ENCODE results near the gene FMO3. TPM values are rescaled to one million over a fixed set of nuclear protein-coding genes. Genes with fewer than 3 reads are reported as not detected.

The FMO3 gene
- polyA plus RNA-seq, 1 donor from 2014 or later = not detected

DNA sequence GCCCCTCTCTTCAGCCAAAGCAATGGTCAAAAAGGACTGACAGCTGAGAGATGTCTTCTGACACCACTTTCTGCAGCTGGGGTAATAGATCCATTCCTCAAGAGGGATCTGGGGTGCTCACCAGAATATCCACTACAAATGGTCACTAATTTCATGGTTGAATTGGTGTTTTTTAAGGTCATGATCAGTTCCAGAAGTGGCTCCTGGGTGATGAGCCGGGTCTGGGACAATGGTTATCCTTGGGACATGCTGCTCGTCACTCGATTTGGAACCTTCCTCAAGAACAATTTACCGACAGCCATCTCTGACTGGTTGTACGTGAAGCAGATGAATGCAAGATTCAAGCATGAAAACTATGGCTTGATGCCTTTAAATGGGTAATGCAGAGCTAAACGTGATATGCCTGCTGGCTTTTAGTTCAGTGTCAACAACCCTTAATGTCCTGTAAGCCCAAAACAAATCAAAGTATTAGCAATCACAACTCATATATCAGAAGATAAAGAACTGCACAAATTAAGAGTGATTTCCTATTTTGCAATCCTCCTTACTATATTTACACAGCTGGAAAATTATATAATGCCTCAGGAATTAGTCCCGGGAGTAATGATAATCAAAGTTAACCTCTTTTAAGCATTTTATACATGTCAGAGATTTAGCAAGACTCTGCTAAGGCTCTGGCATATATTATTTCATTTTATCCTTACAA, 20.1 kb downstream of the FMO3 start (continued):
- TF ChIP-seq, protein P1, sequence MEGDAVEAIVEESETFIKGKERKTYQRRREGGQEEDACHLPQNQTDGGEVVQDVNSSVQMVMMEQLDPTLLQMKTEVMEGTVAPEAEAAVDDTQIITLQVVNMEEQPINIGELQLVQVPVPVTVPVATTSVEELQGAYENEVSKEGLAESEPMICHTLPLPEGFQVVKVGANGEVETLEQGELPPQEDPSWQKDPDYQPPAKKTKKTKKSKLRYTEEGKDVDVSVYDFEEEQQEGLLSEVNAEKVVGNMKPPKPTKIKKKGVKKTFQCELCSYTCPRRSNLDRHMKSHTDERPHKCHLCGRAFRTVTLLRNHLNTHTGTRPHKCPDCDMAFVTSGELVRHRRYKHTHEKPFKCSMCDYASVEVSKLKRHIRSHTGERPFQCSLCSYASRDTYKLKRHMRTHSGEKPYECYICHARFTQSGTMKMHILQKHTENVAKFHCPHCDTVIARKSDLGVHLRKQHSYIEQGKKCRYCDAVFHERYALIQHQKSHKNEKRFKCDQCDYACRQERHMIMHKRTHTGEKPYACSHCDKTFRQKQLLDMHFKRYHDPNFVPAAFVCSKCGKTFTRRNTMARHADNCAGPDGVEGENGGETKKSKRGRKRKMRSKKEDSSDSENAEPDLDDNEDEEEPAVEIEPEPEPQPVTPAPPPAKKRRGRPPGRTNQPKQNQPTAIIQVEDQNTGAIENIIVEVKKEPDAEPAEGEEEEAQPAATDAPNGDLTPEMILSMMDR (IDR thresholded peaks at IDR 0.05; ENCODE audit: poor library complexity, severe bottlenecking) = no peak

DNA sequence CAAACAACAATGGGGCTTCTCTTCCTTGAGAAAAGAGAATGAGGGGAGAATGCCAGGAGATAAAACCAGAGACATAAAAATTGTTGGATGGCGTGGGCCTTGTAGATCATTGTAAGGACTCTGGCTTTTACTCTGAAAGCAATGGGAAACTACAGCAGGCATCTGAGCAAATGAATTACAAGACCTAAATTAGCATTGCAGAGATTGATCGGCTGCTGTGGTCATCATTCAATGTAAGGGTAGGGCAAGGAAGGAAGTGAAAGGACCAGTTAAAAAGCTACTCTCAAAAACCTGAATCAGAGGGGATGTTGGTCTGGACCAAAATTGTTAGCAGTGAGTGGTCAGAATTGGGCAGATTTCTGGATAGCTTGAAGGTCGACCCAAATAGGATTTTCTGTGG, 21.4 kb downstream of the FMO3 start:
- Histone ChIP-seq H3K9me3 (ENCODE audit: low read length) (no peaks in the 10 kb centered on the region), H3K36me3 (ENCODE audit: insufficient read depth, low read length) (no peaks in the 10 kb centered on the region), H3K79me2 (replicated peaks; ENCODE audit: insufficient read depth, low read length) (no peaks in the 10 kb centered on the region), H3K4me3 (ENCODE audit: low read length) (no peak overlapping the region), H3K9ac (ENCODE audit: low read length) (no peak overlapping the region), H3K27ac (ENCODE audit: low read length) (no peak overlapping the region), H4K20me1 (ENCODE audit: insufficient read depth) (no peaks in the 10 kb centered on the region), H3K27me3 (ENCODE audit: insufficient read depth, low read depth, low read length) (no peaks in the 10 kb centered on the region), H3K9me2 (ENCODE audit: insufficient read depth, low read length) (no peaks in the 10 kb centered on the region), H3K4me2 (ENCODE audit: low read length) (no peak overlapping the region), H3F3A (ENCODE audit: insufficient read depth, low read length, poor library complexity, severe bottlenecking) (no peaks in the 10 kb centered on the region), H2AFZ (ENCODE audit: low read depth, low read length) (no peak overlapping the region)
- TF ChIP-seq EZH2 (IDR thresholded peaks at IDR 0.05; ENCODE audit: borderline replicate concordance, insufficient read depth, low read length, poor library complexity, severe bottlenecking) (no peak), SMC3 (conservative IDR thresholded peaks at IDR 0.05; ENCODE audit: poor library complexity) (no peak)
- TF ChIP-seq, protein P1 (IDR thresholded peaks at IDR 0.05; ENCODE audit: poor library complexity, severe bottlenecking) = no peak

DNA sequence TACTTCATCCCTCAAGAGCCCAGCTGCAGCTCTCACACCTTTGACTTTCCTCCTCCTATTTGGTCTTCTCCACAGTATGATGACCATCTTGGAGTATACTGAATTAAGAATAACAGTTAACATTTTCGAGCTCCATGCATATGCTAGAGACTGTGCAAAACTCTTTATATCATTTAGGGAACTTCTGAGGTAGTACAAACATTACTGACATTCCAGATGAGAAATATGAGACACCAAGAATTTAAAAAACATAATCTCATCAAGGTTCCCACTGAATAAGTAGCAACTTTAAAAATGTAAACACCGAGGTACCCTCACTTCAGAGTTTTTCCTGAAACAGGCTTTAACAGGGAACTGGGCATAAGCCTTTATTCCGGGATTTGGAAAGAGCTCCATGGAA, 22.7 kb downstream of the FMO3 start:
- Histone ChIP-seq H3K27me3 (ENCODE audit: insufficient read depth, low read depth, low read length) (no peaks in the 10 kb centered on the region), H3K9me3 (ENCODE audit: low read length) (no peaks in the 10 kb centered on the region), H3K27ac (ENCODE audit: low read length) (no peak overlapping the region), H3K4me3 (ENCODE audit: low read length) (no peak overlapping the region), H3F3A (ENCODE audit: insufficient read depth, low read length, poor library complexity, severe bottlenecking) (no peaks in the 10 kb centered on the region), H2AFZ (ENCODE audit: low read depth, low read length) (no peak overlapping the region), H3K9ac (ENCODE audit: low read length) (no peak overlapping the region), H3K9me2 (ENCODE audit: insufficient read depth, low read length) (no peaks in the 10 kb centered on the region), H4K20me1 (ENCODE audit: insufficient read depth) (no peaks in the 10 kb centered on the region), H3K36me3 (ENCODE audit: insufficient read depth, low read length) (no peaks in the 10 kb centered on the region), H3K4me2 (ENCODE audit: low read length) (no peak overlapping the region), H3K79me2 (replicated peaks; ENCODE audit: insufficient read depth, low read length) (no peaks in the 10 kb centered on the region)
- TF ChIP-seq EP300 (conservative IDR thresholded peaks at IDR 0.05; ENCODE audit: poor library complexity, severe bottlenecking) (no peak), RAD21 (conservative IDR thresholded peaks at IDR 0.05) (no peak), MXI1 (conservative IDR thresholded peaks at IDR 0.05; ENCODE audit: poor library complexity, severe bottlenecking) (no peak), EZH2 (IDR thresholded peaks at IDR 0.05; ENCODE audit: borderline replicate concordance, insufficient read depth, low read length, poor library complexity, severe bottlenecking) (no peak), SMC3 (conservative IDR thresholded peaks at IDR 0.05; ENCODE audit: poor library complexity) (no peak), TAF1 (IDR thresholded peaks at IDR 0.05; ENCODE audit: low read depth) (no peak), POLR2AphosphoS5 (IDR thresholded peaks at IDR 0.05) (no peak)
- TF ChIP-seq, protein P1 (IDR thresholded peaks at IDR 0.05; ENCODE audit: poor library complexity, severe bottlenecking) = no peak
- TF ChIP-seq, protein P2, sequence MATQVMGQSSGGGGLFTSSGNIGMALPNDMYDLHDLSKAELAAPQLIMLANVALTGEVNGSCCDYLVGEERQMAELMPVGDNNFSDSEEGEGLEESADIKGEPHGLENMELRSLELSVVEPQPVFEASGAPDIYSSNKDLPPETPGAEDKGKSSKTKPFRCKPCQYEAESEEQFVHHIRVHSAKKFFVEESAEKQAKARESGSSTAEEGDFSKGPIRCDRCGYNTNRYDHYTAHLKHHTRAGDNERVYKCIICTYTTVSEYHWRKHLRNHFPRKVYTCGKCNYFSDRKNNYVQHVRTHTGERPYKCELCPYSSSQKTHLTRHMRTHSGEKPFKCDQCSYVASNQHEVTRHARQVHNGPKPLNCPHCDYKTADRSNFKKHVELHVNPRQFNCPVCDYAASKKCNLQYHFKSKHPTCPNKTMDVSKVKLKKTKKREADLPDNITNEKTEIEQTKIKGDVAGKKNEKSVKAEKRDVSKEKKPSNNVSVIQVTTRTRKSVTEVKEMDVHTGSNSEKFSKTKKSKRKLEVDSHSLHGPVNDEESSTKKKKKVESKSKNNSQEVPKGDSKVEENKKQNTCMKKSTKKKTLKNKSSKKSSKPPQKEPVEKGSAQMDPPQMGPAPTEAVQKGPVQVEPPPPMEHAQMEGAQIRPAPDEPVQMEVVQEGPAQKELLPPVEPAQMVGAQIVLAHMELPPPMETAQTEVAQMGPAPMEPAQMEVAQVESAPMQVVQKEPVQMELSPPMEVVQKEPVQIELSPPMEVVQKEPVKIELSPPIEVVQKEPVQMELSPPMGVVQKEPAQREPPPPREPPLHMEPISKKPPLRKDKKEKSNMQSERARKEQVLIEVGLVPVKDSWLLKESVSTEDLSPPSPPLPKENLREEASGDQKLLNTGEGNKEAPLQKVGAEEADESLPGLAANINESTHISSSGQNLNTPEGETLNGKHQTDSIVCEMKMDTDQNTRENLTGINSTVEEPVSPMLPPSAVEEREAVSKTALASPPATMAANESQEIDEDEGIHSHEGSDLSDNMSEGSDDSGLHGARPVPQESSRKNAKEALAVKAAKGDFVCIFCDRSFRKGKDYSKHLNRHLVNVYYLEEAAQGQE (IDR thresholded peaks at IDR 0.05; ENCODE audit: borderline replicate concordance) = no peak
